Astrocyte of the spinal cord (primary cell): ENCODE results near the gene STK32B.

Experiments
- DNase-seq: peaks from one replicate; pipeline ENCODE4 v3.0.0; 2011; ENCODE audit warnings: low read depth, low spot score
- H3K4me3 ChIP-seq: 2 replicates; pipeline ENCODE4 v1.5.1; 2011; ENCODE audit warnings: low read depth, mild to moderate bottlenecking, low read length, moderate library complexity
- in situ Hi-C: cut with HindIII; loops from 2 replicates; pipeline ENCODE4 v1.10.0; 2017; ENCODE audit warnings: low sequenced_read_pairs
- TF ChIP-seq, protein P1 (sequence below): IDR thresholded peaks from 2 replicates; pipeline ENCODE4 v1.5.1; 2012; ENCODE audit warnings: low read depth, mild to moderate bottlenecking, low read length, inconsistent platforms

STK32B gene

DNA sequence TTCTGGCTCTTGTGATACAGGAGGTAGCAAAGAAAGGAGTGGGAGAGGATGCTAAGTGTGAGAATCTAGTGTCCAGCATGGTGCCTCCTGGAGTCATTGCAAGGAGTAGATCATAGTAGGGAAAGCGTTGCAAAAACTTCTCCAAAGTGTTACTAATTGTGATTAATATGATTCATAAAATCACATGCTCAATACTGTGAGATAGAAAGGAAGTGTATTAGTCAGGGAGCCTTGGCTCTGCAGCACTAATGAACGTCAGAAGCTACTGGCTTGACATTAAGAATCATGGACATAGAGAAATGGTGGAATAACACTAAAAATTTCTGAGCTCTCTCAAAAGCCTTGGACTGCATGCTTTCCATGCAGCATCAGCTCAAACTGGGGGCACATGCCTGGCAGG is 358.0 kb downstream of the STK32B start:
- in situ Hi-C loops: no loop called here
- no peak for DNase-seq

DNA sequence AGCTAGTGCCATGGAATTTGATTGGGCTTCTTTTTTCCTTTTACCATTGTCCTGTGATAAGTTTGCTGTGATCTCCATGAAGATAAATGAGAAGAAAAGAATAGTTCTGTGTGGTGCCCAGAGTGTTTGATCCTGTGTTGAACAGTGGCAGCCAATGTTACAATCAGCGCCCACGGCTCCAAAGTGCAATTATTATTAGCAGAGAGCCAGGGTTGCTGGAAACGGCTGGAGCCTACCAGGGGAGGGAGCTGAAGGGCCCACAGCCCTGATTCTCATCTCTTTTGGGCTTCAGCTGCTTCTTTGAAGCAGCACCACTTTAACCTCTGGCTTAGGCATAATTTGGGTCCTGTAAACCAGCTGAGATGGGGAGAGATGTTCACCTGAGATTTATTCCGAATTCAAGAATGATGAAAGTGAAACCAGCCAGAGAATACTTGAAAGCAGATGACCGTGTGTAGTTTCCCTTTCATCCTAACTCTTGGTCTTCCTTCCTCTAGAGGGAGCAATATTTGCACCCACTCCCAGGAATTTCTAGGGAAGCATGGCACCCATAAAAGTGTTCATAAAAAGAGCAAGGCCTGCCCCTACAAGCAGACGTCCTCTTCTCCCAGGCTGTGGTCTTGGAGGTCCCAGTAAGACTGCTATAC is 358.8 kb downstream of the STK32B start:
- H3K4me3 ChIP-seq: no peak overlapping the region
- in situ Hi-C loops: no loop called here
- DNase-seq: no peak
- TF ChIP-seq, protein P1, sequence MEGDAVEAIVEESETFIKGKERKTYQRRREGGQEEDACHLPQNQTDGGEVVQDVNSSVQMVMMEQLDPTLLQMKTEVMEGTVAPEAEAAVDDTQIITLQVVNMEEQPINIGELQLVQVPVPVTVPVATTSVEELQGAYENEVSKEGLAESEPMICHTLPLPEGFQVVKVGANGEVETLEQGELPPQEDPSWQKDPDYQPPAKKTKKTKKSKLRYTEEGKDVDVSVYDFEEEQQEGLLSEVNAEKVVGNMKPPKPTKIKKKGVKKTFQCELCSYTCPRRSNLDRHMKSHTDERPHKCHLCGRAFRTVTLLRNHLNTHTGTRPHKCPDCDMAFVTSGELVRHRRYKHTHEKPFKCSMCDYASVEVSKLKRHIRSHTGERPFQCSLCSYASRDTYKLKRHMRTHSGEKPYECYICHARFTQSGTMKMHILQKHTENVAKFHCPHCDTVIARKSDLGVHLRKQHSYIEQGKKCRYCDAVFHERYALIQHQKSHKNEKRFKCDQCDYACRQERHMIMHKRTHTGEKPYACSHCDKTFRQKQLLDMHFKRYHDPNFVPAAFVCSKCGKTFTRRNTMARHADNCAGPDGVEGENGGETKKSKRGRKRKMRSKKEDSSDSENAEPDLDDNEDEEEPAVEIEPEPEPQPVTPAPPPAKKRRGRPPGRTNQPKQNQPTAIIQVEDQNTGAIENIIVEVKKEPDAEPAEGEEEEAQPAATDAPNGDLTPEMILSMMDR: no peak

More for the DNA sequence above, 358.0 kb downstream of the STK32B start:
- TF ChIP-seq, protein P1: no peak
- no peak overlapping the region for H3K4me3 ChIP-seq

DNA sequence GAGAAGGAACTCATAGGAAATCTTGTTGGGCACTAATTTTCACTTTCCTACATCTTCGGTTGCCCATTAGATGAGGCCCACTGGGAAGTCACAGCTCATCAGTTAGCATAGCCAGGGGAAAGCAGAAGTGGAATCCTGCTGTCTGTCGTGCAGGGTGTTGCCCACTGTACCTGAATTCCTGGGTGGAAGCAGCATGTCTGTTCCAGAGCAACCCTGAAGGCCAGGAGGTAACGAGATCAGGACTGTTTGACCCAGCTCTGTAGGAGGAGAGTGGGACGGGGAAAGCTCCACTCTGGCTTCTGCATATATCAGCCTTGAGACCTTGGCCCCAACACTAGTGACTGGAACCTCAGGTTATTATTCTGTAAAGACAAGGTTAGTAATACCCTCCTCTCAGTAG is 361.0 kb downstream of the STK32B start:
- TF ChIP-seq, protein P1: no peak
- DNase-seq: no peak
- in situ Hi-C loops: no loop called here
- H3K4me3 ChIP-seq: no peak overlapping the region

DNA sequence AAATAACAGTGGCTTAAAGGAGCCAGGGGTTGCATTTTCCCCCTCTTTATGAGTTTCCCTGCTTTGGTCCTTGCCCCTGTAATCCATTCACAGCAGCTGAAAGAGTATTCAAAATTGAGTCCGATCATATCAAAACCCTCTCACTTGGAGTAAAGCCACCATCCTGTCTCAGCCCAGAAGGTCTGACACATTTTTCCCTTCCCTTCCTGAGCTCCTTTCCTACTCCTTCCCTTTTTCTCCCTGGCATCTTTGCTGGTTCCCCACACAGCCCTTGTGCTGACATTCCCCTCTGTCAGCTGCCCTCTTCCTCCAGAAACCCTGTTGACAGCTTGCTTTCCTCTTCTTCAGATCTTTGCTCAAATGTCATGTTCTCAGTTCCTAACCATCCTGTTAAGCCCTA is 361.5 kb downstream of the STK32B start:
- H3K4me3 ChIP-seq: no peak overlapping the region
- DNase-seq: no peak
- TF ChIP-seq, protein P1: no peak
- in situ Hi-C loops: no loop called here

DNA sequence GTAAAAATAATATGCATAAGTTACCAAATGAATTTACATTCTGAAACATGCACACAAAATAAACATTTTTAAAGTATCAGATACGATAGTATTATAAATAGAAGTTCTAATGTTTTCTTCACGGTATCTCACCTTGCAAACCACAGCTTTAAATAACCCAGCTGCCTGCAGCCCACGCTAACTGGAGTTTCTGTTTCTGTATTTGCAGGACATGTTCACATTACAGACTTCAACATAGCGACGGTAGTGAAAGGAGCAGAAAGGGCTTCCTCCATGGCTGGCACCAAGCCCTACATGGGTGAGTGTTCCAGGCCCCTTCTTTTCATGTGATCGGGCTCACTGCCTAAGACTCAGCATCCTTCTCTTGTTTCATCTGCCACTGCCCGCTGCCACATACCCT is 365.4 kb downstream of the STK32B start:
- no peak for DNase-seq
- no peak overlapping the region for H3K4me3 ChIP-seq
- in situ Hi-C loops: no loop called here
- TF ChIP-seq, protein P1: no peak

DNA sequence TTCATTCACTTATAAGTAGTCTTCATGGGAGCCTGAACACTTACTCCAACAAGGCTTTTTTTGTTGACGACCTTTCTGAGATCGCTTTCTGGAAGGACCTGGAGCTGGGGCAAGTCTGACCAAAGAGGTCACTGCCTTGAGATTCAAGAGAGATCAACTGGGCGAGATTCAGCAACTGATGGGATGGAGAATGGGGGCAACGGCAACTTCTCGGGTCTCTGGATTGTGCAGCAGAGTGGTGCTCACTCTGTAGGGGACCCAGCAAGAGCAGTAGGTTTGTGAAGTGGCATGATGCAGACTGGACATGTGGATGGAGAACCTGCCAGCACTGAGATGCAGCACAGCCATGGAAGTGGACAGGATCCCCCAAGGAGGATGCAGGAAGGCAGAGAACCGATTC is 369.0 kb downstream of the STK32B start:
- in situ Hi-C loops: no loop called here
- H3K4me3 ChIP-seq: no peak overlapping the region
- TF ChIP-seq, protein P1: no peak
- no peak for DNase-seq
